Measurements from ENCODE around the gene SBSN.
A peak's percentile ranks its signal among the peaks of the same experiment; 100 is the strongest.
"Not testable (repeated sequence)": the region's sequence is repeated elsewhere in the genome, so short reads cannot be mapped to it uniquely, and the experiment has no call there.

SBSN gene

DNA sequence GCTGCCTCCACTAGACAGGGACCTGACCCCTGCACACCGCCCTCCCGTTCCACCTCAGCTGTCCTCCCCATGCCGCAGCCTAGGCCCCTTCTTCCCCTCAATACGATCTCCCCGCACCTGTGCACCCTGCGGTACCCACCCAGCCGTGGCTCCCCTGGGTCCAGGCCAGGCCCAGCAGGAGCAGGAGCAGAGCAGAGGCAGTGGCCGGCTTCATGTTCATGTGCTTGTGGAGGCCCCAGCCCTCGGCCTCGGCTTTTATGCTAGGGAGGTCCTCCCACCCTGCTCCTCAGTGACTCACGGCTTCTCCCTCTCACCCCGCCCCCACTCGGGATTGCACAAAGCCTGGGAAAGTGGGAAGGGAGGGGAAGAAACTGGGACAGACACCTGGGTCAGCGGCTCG lies 26.4 kb downstream of the SBSN start:
- DNase-seq: no peak

DNA sequence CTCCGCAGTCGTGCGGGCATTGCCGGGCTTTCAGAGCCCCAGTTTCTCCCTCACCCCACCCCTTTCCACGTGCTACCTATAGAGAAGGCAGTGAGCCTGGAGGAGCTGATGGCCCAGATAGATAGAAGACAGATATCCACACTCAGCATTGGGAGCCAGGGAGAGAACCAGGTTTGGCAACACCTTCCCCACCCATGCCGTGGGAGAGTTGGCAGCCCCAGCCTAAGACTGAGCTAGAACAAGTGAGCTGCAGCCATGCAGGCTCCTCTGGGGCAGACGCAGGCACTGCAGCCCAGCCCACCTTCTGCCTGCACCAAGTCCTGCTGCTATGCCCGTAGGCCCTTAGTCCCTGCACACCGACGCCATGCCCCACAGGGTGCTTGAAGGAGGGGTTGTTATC lies 27.5 kb downstream of the SBSN start:
- no peak for DNase-seq

DNA sequence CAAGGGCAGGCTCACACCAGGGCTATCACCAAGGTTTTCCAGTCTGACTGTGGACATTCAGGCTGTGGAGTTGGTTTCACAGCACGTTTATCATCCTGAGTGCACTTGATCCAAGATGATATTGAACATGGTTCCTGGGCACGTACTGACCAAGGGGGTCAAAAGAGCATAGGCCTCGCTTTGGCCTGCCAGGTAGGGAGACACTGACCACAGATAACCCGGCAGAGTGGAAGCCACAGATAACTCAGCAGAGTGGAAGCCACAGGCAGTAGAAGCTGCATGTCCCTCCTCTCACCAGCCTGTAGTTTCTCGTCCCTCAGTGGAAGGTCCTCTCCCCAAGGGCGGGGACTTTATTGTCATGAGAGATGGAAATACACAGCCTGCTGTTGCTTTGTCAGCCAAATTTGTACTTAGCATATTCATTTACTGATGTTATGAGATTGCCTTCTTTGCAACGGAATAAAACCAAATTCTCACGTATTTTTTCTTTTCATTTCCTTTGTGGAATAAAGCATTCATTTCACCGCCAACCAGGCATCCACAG lies 29.1 kb downstream of the SBSN start:
- no peak for DNase-seq

DNA sequence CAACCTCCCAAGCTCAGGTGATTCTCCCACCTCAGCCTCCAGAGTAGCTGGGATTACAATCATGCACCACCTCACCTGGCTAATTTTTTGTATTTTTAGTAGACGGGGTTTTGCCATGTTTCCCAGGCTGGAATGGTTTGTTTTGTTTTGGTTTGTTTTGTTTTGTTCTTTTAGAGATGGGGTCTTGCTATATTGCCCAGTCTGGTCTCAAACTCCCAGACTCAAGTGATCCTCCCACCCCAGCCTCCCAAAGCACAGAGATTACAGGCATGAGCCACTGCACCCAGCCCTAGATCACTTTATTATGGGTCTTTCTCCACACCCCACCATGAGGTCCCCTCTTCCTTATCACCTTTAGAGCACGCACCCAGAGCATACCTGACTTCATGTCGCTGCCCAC lies 29.9 kb downstream of the SBSN start:
- DNase-seq: no peak

DNA sequence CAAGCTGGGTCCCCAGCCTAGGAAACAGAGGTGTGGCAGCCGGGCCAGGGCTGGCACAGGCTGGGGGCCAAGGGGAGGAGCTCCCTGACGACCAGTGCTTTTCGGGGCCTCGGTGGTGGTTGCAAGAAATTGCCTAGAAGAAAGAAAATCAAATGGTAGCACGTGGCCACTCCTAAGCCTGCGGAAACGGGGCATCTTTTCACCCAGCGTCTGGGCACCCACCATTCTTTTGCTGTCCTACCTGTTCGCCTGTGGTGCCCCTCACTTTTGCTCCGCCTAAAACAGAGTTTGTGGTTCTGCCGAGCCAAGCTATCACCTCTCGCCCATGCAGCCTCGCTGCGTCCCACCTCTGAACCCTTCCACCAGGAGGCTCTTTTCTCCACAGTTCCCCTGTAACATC lies 30.7 kb downstream of the SBSN start:
- DNase-seq: no peak

DNA sequence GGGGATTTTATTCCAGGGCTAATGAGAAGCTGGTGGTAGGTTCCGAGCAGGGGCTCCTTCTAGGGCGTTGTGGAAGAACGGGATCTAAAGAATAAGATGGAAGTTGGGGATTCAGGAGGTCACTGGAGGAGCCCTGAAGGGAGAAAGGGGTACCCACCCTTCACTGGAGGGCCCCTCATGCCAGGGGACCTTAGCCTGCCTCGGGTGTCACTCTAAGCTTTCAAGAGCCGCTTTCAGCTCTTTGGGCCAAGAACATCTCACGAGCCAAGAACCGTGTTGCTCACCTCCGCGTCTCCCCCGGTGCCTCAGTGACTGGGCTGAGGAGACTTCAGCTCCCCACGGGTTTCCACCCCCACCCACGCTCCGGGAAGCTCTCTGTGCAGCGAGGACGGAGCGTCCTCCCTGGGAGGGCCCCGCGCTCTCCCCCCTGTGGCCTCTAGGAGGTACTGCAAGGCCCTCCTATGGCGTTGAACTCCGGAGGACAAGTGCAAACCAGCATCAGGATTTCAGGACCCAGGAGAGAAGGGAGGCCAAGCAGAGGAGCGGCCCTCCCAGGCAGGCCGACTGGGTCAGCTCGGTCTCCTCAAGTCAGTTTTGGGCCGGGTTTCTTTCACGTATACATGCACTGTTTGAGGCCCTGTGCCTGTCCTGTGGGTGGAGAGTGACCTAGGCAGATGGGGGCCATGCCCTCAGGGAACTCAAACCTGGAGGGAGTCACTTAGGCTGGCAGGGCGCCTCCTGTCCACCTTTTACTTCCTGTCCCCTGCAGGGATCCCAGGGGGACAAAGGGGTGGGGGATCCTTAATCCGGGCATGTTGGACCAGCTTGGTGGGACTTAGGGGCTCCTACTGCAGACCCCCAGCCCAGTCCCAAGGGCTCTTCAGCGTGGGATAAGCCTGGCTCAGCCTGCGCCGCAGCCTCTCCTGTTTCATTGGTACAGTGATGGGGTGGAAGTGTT lies 32.7 kb downstream of the SBSN start:
- DNase-seq: peak; percentile 36 to 45 (median 38)

DNA sequence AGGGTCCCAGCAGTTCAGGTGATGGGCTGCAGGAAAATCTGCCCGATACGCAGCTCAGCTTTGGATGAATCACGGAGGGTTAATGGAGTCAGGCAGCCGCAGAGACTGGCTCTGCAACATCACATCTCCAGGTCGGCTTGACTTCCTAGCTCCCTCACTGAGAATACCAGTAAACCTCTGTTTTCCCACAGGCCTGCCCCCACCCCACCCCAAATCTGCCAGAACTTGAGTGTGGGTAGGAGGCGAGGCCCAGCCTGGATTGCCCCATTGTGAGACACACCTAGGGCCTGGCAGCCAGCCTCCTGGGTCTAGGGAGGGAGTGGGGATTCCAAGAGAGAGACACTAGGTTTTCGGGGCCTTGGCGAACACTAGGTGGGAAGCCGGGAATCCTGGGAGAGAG lies 34.1 kb downstream of the SBSN start:
- DNase-seq: no peak

DNA sequence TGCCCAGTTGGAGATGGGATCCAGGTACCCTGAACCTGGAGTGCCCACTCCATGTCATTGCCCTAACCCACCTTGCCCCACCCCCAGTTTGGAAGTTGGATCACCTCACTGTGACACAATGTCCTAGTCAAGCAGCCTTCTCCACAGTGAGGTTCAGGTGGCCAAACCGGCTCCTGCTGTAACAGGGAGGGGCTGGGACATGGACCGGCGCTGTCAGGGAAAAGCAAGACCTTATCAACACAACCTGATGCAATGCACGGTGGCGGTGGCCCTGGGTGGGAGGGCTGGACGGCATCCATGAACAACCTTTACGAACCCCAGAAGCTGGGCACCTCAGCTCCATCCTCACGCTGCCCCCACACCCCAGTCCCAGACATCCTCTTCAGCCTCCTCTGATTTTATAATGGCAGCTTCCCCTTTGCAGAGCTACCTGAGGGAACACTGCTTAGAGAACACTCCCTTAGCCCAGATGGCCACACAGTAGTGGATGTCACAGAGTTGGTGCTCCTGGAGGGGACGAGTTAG lies 36.2 kb downstream of the SBSN start:
- DNase-seq: no peak

DNA sequence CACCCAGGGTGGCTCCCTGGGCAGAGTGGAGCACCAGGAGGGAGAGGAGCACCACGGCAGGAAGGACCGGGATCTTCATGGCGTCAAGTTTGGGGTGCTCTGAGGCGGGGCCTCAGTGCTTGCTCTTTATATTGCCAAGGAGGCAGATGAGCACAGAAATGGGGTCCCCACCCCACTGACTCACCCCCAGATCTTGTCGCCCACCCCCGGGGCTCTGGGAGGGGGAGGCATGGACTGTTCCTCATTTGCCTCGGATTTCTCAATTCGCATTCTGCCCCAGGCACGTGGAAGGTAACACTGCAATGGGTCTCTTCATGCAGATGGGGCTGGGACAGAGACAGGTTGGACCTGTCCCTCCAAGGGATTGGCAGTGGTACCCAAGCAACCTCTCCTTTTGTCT lies 37.7 kb downstream of the SBSN start, which contains the start of gene KRTDAP:
TSS of gene KRTDAP (minus strand) at position 101 of the 400 bp plus-strand sequence. CDS start at position 79, 22 bp downstream.
- DNase-seq: no peak

DNA sequence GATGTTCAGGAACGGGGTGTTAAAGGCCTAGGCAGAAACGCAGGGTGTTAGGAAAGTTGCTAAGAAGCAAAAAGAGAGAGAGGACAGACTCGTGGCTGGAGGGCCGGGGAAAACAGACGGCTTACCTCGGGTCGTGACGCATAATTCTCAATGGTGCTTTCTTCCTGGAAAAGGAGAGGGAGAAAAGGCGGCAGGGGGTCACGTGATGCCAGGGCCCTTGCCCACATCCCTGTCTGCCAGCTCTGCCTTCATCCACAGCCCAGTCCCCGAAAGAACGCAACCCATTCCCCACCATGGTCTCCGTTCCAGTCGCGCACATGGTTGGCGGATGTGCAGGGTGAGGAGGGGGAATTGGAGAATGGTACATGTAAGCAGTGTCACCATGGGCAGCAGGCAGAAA lies 39.4 kb downstream of the SBSN start:
- DNase-seq: no peak

DNA sequence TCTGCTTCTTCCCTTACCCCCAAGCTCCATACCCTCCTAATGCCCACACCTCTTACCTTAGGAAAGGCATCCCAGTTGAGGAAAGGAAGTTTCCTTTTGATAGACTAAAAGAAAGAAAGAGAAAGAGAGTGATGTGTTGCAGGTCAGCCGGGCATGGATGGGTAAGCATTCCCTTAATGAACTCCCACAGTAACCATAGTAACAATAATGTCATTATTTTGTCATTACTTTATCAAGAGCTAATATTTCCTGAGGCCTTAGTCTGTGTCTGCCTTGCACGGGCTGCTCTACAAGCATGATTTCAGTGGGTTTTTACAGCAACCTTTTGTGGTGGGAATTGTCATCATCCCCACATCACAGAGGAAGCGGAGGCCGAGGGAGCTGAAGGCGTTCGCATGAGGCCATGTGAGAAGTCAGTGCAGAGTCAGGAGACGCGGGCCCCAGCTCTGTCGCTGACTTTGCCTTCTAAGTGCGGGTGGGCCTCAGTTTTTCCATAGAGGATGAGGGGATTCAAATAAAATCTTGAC lies 40.4 kb downstream of the SBSN start:
- no peak for DNase-seq

DNA sequence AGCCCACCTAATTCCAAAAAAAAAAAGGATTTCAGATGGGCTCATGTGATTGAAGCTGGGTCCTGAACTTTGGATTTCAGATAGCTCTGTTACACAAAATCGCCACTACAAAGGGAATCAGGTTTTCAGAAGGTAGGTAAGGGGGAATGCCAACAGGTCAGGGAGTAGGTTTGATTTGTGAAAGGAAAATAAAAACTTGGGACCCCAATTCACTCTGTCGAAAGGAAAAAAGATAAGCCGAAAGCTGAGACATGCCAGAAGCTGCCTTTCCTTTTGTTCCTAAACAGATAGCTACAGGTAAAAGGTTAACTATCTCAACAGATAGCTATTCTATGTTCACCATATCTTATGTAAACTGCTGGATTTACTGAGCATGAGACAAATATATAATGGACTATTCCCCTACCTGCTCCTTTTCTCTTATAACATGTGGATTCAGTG lies 41.8 kb downstream of the SBSN start:
- no peak for DNase-seq

DNA sequence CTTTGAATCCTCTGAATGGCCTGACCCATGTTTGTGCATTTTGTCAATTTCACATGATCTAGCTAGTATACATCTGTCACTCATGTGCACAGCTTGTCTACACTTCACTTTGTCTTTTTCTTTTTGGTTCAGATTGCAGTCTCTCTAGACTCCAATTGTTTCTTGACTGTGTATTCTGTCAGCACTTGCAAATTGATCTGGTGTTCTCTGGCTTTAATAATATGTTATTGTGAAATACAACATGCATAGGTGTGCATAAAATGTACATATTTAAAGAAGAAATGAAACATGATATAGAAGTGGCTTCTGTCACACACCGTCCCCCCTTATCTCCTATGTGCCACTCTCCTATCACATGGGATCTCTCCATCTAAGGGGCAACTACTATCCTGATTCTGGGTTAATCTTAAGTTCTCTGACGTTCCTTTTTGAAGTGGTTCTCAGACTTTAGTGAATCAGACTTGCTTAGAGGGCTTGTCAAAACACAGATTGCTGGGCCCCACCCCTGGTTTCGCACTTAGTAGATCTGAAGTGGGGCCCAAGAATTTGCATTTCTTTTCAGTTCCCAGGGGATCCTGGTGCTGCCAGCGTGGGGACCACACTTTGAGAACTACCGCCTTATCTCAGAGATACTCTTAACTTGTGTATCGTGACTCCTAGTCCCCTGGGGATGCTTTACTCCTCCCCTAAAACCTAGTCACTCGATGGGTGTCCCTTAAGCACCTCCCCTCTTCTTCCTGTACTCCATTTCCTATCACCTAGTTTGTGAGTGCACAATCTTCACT lies 43.7 kb downstream of the SBSN start:
- no peak for DNase-seq

DNA sequence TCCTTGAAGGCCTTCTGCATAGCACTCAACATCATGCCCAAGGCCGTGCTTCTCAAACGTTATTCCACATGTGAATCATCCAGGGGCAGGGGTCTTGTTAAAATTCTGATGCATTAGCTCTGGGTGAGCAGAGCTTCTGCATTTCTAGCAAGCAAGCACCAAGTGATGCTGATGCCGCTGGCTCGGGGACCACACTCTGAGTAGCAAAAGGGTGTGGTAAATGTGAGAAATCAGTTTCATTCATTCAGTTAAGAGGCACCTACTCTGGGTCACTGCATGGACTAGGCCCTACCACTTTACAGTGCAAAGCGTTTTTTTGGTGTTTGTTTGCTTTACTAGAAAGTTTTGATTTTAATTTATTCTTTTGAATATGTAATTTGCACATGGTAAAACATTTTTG lies 45.0 kb downstream of the SBSN start:
- no peak for DNase-seq

DNA sequence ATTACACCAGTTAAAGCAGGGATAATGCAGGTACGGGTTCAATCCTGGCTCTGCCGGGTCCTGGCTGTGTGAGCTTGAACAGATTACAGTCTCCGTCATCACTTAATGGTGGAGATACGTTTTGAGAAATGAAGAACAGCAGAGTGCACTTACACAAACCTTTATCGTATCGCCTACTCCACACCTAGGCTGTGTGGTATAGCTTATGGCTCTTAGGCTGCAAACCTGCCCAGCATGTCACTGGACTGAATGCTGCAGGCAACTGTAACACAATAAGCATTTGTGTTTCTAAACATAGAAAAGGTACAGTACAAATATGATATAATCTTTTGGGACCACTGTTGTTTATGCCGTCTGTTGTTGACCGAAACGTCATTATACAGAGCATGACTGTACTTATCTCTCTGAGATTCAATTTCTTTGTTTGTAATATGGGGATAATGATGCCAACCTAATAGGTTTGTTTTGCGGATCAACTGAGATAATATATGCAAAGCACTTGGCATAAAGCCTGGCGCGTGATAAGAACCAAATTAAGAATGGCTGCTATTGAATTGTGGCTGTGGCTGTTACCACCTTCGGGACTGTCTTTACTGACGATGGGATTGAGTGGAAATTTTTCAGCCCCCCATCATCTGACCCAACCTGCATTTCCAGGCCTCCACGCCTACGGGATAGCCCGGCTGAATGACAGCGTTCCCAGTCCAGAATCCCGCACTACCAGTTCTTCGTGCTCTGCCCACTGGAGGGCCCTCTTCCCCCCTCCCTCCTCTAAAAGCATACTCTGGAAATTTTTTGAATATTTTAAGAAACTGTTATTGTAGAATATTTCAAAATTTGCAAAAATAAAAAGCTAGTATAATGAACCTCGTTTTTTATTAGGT lies 49.1 kb downstream of the SBSN start:
- no peak for DNase-seq

DNA sequence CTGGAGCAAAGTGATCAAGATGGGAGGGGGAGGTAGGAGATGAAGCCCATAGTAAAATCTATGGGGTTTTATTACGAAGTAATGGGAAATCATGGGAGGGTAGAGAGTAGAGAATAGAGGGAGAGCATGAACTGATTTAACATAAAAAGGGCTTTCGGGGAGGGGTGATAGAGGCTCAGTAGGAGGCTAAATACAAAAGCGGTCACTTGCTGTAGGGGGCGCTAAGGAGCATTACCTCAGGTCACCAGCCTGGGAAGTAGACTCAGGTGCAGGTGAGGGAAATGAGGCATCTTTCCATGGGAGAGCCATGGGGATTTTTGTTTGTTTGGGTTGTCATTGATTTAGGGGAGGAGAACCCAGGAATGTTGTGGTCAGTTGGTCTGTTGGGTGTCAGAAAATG lies 52.0 kb downstream of the SBSN start:
- no peak for DNase-seq

DNA sequence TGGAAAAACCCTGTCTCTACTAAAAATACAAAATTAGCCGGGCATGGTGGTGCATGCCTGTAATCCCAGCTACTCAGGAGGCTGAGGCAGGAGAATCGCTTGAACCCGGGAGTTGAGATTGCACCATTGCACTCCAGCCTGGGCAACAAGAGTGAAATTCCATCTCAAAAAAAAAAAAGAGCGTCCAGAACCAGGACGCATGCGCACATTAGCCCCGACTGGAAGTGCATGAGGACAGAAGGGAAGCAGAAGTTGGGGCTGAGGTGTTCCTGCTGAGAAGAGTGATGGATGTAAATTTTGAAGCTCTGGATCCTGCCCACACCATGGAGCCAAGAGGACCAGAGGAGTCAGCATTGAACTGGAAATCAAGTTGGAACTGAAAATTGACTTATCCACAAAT lies 53.5 kb downstream of the SBSN start:
- not testable (repeated sequence) for DNase-seq

DNA sequence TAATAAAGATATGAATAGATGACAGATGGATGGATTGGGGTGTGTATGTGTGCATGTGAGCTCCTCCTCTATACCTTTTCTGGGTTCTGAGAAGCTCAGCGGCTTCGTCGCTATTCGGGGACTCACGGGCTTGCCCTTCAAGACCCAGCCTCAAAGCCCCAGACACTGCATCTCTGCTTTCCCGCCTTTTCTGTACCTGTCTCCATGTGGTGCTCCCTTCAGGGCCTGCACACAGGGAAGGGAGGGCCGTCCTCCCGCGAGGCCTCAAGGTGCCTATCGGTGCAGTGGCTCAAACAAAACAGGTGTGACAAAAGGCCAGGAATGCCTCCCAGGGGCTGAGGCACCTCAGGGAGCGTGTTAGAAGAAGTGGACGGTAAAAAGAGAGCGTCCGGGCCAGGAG lies 54.0 kb downstream of the SBSN start:
- no peak for DNase-seq
